HG03469 (cell line): ENCODE results near the gene TMEM231.
"Not testable (repeated sequence)": the region's sequence is repeated elsewhere in the genome, so short reads cannot be mapped to it uniquely, and the experiment has no call there.

Source experiments
- ATAC-seq: cut with Tn5 transposase; IDR thresholded peaks from one replicate; pipeline ENCODE4 v1.9.1; 2021; ENCODE audit warnings: mild to moderate bottlenecking, moderate library complexity, moderate number of reproducible peaks; ENCODE audit not compliant: unreplicated experiment

Gene TMEM231

DNA sequence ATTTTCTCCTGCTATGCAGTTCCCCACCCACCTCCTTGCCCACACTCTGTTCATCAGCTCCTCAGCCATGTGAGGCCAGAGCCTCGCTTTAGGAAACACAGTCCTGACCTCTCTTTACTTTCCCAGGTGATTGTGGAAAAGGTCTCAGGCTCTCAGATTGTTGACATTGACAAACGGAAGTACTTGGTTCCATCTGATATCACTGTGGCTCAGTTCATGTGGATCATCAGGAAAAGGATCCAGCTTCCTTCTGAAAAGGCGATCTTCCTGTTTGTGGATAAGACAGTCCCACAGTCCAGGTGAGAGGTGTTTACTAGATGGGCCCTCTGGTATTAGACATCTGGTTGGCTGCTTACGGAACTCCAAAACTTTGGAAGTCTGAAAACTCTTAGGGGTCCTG lies 11.9 kb upstream of the TMEM231 start:
- no peak for ATAC-seq

DNA sequence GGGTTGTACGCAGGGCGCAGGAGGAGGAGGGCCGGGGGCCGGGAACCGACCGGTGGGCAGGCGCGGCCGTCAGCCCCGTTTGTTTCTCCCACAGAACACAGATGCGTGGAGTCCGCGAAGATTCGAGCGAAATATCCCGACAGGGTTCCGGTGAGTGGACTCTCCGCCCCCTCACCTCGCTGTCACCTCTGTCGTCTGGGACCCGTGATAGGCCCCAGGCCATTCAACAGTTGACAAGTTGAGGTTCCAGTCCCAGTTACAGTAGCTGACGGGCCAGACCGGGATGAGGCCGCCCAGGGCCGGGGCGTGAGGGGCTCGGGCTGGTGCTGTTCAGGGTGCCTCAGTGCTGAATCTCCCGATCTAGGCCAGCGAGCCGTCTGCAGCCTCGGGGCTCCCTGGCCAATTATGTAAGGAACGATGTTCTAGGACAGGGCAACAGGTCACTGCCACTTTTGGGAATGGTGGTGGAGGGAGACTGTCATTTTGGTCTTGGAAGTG lies 10.8 kb upstream of the TMEM231 start:
- ATAC-seq = no peak

DNA sequence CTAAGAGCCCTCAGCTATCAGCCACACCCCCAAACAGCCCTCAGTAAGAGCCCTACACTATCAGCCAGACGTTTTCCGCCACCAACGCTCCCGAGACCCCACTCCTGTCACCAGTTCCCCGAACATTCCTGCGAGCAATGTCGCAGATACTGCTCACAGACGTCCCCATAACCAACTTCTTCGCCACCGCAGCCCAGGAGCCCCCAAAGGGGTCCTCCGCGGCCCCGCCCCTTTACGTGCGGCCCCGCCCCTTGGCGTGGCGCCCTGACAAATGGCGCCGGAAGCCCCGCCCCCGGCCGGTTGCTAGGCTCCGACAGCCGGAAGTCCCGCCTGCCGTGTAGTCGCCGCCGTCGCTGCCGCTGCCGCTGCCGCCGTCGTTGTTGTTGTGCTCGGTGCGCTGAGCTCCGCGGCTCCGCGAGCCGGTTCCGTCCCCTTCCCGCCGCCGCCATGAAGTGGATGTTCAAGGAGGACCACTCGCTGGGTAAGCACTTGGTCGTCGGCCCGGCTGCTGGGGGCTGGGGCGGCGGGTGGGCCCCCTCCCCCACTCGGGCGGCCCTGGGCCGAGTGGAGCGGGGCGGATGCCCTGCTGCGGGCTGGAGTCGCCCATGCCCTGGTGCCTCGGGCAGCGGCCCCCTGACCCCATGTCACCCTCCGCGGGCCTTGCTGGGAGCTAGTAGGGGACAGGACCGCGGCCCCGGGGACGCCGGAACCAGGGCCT lies 10.1 kb upstream of the TMEM231 start, which contains the start of gene GABARAPL2:
Gene GABARAPL2, plus strand, starts transcription at position 340 of the 718 bp plus-strand sequence. Its CDS starts 108 bp downstream, at position 448.
- ATAC-seq = peak; percentile 34

DNA sequence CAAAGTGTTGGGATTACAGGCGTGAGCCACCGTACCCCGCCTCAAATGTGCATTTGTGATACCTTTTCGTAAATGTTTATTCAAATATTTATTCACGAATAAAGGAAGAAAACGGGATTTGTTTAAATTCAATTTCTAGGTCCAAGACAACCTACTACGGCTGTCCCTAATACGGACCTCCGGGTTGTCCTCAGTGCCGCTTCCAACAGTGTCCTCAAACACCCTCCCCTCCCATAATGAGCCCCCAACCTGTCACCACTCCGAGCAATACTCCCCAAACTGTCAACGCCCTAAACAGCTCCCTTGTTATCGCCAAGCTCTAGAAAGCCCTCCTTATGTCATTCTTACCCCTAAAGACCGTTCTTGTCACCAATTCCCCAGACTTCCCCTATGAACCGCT lies 9.6 kb upstream of the TMEM231 start:
- no peak for ATAC-seq

DNA sequence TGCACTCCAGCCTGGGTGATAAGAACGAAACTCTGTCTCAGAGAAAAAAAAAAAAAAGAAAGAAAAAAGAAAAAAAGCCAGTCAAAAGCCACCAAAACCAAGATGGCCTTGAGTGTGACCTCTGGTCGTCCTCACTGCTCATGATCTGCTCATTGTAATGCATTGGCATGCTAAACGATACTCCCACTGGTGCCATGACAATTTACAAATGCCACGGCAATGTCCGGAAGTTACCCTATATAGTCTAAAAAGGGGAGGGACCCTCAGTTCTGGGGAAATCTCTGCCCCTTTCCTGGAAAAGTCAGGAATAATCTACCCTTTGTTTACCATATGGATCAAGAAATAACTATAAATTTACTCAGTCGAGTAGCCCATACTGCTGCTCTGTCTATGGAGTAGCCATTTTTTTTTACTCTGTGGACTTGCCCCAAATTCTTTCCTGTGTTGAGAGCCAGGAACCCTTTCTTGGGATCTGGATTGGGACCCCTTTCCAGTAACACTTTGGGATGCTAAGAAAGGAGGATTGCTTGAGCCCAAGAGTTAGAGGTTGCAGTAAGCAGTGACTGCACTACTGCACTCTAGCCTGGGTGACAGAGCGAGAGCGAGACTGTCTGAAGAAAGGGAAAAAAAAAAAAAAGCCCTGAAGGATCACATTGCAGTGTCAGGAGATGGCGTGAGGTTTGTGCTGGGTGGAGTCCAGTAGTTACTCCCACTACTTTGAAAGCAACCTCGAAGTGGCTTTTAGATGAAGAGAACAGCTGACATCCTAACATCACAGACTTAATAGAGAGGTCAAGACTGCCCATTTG lies 3.7 kb upstream of the TMEM231 start:
- no peak for ATAC-seq

DNA sequence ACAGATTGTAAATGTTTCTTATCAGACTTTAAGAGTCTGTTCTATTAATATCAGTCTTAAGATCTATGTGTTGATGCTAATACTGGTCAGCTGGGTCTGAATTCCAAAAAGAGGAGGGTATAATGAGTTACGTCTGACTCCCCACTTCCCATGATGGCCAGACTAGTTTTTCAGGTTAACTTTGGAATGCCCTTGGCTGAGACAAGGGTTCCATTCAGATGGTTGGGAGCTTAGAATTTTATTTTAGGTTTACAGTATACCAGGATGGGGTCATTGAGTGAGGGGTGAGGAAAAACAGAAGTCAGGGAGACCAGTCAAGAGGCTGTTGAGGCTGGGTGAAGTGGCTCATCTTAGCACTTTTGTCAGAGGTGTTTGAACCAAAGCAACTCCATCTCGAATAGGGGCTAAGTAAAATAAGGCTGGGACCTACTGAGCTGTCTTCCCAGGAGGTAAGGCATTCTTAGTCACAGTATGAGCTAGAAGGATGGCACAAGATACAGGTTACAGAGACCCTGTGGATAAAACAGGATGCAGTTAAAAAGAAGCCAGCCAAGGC lies 2.9 kb upstream of the TMEM231 start:
- ATAC-seq = no peak

DNA sequence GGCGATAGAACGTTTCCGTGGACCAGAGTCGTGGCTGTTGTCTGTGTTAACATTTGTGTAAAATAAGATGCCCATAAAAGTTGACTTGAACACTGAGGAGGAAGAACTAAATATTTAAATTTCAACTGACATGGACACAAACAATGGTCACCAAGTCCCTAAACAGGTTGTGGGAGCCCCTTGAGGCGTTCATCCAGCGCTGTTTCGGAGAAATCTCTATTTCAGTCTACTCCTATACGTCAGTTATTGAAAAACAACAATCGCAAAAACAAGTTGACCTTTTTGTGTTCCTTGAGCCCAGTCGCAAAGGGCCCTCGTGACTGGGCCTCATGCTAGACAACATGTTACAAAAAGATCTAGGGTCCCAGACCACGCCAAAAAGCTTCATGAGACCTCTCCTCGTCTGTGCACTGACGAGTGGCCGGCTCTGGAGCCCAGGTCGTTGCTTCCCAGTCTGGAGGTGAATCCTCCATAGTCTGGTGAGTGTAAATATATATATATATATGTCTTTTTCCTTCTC lies 439 bp upstream of the TMEM231 start:
- no peak for ATAC-seq

DNA sequence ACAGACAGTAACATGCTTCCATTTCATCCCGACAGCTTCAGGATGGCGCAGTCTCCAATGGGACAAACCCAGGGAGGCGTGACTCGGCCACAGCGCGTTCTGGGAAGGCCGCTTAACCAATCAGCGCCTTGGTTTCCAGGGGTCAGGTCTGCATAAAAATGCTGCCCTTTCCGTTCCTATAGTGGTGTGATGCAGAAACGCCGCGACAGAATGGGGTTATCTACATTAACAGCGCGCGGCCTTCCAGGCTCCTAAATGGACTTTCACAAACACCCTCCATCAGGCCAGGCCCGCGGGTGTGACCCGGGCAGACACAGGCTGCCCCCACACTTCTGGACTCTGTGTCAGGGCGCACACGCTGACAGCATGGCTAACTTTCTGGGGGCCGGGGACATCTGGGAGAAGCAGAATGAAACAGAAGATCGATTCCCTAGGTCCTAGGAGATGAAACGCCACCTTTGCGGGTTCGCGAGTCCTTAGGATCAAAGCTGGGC lies 792 bp downstream of the TMEM231 start:
- ATAC-seq = no peak

DNA sequence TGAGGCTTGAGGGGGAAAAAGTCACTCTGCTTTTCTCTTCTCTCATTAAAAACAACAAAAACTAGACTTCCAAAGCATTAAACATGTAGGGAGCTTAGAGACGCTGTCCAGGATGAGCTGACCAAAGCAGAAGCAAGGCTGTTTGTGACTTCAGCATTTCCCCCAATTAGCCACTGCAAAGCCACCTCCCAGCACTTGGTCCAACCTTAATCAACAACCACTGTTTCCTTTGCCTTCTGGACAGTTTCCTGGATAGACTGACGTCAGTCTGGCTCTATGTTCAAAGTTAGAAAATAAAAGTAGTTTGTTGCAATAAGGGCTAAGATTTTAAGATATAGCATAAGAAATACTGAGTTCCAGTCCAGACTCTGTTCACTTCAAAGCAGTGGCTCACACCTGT lies 3.1 kb downstream of the TMEM231 start:
- no peak for ATAC-seq

DNA sequence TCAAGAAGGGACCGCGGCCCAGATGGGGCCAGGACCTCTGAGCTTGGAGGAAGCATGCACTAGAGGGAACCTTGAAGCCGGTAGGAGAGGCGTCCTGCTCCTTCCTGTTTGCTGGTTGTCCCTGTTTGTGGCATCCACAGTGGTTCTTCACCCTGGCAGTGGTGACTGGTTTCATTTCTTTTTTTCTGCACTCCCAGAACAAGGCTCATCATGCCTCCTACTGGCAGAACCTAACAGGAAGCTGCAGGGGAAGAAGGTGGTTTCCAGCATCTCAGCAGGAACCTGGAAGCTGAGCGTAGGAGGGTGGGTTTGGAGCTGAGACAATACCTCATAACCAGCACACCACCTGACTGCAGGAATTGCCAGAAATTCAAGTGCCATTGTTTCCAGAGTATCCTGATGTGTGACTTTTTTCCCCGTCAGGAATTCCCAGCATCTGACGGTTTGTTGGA lies 5.8 kb downstream of the TMEM231 start:
- ATAC-seq = peak; percentile 69

DNA sequence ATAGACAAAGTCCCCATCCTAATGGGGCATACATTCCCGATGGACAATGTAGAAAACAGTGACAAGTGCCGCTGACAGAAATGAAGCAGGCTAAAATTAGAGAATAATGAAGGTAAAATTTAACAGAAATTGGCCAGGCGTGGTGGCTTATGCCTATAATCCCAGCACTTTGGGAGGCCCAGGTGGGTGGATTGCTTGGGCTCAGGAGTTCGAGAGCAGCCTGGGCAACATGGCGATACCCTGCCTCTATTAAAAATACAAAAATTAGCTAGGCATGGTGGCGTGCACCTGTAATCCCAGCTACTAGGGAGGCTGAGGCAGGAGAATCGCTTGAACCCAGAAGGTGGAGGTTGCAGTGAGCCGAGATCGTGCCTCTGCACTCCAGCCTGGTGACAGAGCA lies 7.6 kb downstream of the TMEM231 start:
- ATAC-seq = not testable (repeated sequence)

DNA sequence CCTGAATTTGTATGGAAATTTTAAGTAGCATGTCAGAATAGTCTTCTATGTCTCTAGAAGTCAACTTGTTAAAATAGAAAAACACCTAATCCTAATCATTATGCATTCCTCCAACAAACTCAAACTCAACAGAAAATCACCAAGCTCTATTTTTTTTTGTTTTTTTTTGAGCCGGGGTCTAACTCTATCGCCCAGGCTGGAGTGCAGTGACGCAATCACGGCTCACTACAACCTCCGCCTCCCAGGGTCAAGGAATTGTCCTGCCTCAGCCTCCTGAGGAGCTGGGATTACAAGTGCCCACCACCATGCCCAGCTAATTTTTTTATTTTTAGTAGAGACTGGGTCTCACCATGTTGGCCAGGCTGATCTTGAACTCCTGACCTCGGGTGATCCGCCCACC lies 9.8 kb downstream of the TMEM231 start:
- ATAC-seq = no peak

DNA sequence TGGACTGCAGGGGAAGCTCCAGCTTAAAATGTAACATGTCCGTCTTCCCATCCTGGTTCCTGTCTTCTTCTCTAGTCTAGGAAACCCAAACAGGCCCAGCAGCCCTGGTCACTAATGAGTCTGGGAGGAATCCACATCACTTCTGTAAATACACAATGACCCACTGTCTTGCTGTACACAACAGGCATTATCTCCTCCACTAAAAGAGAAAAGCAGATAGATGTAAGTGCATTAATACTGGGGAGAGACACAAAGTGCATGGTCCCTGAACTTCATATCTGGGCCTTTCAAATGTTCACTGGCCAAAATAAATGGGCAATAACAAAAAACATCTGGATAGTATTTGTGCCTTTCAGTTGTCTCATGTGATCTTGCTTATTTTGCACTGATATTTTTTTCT lies 10.2 kb downstream of the TMEM231 start:
- ATAC-seq = not testable (repeated sequence)

DNA sequence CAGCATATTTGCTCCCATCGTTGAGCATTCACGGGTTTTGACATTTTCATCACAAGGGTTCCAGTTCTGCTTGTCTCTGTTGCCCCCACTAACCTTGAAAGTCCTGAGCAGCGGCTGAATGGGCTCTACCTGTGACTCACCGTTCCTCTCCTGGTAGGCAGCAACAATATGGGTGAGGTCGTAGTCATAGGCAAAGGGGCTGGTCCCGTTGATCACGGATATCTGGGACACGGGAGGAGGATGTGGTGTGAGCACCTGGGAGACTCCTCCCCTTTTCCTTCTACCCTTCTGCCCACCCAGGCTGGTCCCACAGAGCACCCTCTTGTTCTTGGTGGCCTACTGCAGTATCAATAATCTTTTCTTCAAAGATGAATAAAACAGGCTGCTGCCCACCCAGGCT lies 13.6 kb downstream of the TMEM231 start:
- ATAC-seq = not testable (repeated sequence)

DNA sequence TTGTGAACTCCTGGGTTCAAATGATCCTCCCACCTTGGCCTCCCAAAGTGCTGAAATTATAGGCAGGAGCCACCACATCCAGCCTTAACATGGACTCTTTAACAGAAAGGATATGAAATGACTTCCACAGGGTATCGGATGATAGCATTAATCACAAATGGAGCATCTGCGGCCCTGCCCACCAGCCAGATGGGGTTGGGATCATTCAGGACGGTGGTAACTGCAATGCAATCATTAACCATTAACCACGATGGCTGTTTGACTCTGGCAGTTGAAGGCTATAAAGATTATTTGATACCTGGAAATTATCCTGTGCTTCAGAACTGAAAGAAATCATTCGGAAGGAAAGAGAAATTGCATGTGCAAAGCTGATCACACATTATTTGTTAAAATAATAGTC lies 14.8 kb downstream of the TMEM231 start:
- no peak for ATAC-seq

DNA sequence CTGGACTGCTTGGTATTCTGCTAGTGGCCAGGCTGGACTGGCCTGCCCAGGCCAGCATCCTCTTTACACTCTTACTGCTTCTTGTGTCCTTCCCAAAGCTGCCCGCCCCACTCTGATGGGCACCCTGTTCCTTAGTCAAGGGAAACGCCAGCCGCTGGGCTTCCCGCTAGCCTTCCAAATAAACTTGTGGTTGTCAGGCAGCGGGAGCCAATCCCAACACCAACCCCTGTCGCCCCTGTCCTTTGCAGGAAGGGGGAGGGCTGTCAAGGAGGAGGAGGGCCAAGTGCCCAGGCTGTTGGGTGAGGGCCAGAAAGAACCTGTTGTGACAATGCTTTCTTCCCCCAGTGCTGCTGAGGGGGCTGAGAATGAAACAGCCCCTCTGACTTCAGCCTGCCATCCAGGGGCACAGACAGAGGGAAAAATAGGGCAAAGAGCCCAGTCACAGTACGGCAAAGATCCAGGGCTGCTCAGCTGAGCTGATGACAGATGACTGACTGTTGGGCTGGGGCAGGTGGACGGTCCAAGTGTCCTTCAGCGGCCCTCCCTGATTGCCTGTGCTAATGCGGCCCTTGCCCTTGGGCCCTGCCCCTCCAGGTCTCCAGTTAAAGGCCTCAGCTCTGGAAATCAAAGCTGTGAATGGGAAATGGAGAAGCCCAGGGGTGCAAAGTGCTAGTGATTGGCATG lies 17.0 kb downstream of the TMEM231 start:
- ATAC-seq = not testable (repeated sequence)

DNA sequence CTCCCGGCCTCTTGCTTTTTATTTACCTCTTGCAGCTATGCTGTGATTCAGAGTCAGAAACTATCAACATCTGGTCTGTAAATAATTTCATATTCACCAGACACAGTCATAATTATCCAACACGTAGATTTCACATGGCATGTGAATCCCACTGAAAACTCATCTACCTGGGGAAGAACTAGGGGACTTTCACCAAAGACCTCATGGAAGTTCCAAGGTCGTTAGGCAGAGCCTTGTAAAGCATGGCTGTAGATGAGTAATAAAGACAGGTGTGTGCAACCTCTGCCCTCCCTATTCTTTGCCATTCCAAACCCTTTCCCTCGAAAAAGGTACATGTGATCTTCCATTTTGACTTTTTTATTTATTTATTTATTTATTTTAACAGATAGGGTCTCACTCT lies 18.3 kb downstream of the TMEM231 start:
- ATAC-seq = no peak

DNA sequence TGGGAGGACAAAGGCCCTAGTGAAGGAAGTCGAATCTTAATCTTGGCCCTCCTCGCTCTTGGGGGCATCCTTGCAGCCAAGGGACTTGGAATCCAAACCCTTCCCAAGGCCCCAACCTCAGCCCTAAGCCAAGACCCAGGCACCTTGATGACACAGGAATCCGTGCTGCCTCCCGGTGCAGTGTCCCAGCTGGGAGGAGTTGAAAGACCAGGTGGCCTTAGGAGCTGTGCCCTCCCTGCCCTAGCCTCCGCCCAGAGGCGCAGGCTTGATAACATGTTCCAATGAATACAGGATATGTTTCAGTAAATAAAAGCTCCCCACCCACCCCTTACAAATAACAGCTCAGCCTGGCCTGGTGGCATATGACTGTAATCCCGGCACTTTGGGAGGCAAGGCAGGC lies 20.2 kb downstream of the TMEM231 start, which contains the start of gene CHST5:
Gene CHST5, minus strand, starts transcription at position 208 of the 400 bp plus-strand sequence. CDS start 5,724 bp downstream, outside the sequence.
- no peak for ATAC-seq

DNA sequence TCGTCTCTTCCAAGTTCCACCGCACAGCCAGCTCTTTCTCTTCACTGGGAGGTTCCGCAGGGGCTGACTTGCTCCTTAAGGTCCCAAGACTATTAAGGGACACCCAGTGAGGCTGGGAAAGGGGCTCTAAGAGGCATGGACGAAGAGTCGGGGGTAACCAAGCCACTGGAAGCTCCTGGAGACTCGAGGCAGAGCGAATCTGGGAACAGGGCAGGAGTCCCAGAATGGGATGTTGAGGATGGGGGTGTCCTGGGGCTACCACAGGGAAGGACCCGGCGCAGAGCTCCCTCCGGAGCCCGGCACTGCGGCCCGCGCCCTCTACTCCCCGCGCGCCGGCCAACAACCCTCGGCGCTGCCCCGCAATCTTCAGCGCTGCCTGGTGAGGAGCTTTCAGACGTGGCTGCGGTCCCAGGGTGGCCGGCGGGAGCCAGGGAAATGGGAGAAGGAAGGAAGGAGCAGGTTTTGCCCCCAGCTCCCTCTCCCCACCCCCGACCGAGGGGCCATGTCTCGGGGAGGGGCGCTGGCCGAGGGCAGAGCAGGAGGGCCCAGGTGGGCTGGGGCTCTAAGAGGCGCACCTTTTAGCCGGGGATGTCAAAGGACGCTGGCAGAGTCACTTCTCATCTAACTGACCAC lies 20.7 kb downstream of the TMEM231 start:
- no peak for ATAC-seq
